OCI-LY7 (cell line): ENCODE data around the gene TP63. TPM values are rescaled to one million over a fixed set of nuclear protein-coding genes. Genes with fewer than 3 reads are reported as not detected.

ENCODE experiments used
- BruUV-seq: library from RNA; stranded (reverse); fragments of 400-500 nt; replicated peaks from 2 replicates; lab custom pipeline; 2021; lab: Mats Ljungman, UMichigan
- CTCF ChIA-PET: fragments of 300-600 bp; sonication (Branson Sonifier 250); formaldehyde crosslinking; loops from one replicate; lab custom pipeline; 2022; ENCODE audit warnings: antibody characterized with exemption; ENCODE audit not compliant: unreplicated experiment; lab: Charles Lee
- POLR2A ChIA-PET: fragments of 300-600 bp; sonication (Branson Sonifier 250); formaldehyde crosslinking; loops from one replicate; lab custom pipeline; 2022; ENCODE audit warnings: antibody characterized with exemption; lab: Charles Lee
- DNase-seq: peaks from one replicate; pipeline ENCODE4 v3.0.0-alpha.2; 2015; ENCODE audit warnings: low spot score
- H2AFZ ChIP-seq: fragments of 200-600 bp; sonication (generic), shearing (Covaris generic); 2 replicates; pipeline ENCODE4 v1.6.1; 2014; ENCODE audit warnings: mild to moderate bottlenecking, antibody characterized with exemption, low read length, moderate library complexity
- H3K27ac ChIP-seq: fragments of 200-600 bp; sonication (generic); 2 replicates; pipeline ENCODE4 v1.5.1; 2014; ENCODE audit warnings: mixed run types, low read depth, mild to moderate bottlenecking, moderate library complexity, low read length, inconsistent platforms; ENCODE audit not compliant: poor library complexity, severe bottlenecking
- H3K36me3 ChIP-seq: fragments of 200-600 bp; sonication (generic); 2 replicates; pipeline ENCODE4 v1.6.1; 2014; ENCODE audit warnings: mild to moderate bottlenecking, antibody characterized with exemption, low read length, moderate library complexity, mixed read lengths; ENCODE audit not compliant: insufficient read depth
- H3K4me1 ChIP-seq: fragments of 200-600 bp; sonication (generic); 2 replicates; pipeline ENCODE4 v1.5.1; 2014; ENCODE audit warnings: mild to moderate bottlenecking, low read length; ENCODE audit not compliant: insufficient read depth, poor library complexity, severe bottlenecking
- H3K4me2 ChIP-seq: fragments of 200-600 bp; sonication (generic); 2 replicates; pipeline ENCODE4 v1.6.1; 2014; ENCODE audit warnings: mild to moderate bottlenecking, low read length
- H3K4me3 ChIP-seq: fragments of 200-600 bp; sonication (generic); 2 replicates; pipeline ENCODE4 v1.5.1; 2014; ENCODE audit warnings: mild to moderate bottlenecking, low read depth, low read length; ENCODE audit not compliant: poor library complexity, severe bottlenecking
- H3K79me2 ChIP-seq: fragments of 200-600 bp; sonication (generic); 2 replicates; pipeline ENCODE4 v1.6.1; 2016; ENCODE audit warnings: low read depth, mild to moderate bottlenecking, low read length, moderate library complexity, mixed read lengths; ENCODE audit not compliant: insufficient read depth
- H3K9me2 ChIP-seq: fragments of 200-600 bp; sonication (generic); 2 replicates; pipeline ENCODE4 v1.6.1; 2016; ENCODE audit warnings: mild to moderate bottlenecking, low read length, mixed read lengths; ENCODE audit not compliant: insufficient read depth
- H3K9me3 ChIP-seq: fragments of 200-600 bp; sonication (generic); 2 replicates; pipeline ENCODE4 v1.6.1; 2014; ENCODE audit warnings: mild to moderate bottlenecking, mixed run types, low read length, mixed read lengths
- H4K20me1 ChIP-seq: fragments of 200-600 bp; sonication (generic); 2 replicates; pipeline ENCODE4 v1.6.1; 2014; ENCODE audit warnings: mild to moderate bottlenecking, antibody characterized with exemption, low read length, moderate library complexity, mixed read lengths; ENCODE audit not compliant: insufficient read depth
- CTCF ChIP-seq: fragments of 200-600 bp; sonication (generic); conservative IDR thresholded peaks from 2 replicates; pipeline ENCODE4 v1.5.1; 2014; ENCODE audit warnings: mild to moderate bottlenecking, antibody characterized with exemption, low read length, moderate library complexity, mixed read lengths
- EZH2phosphoT487 ChIP-seq: fragments of 200-600 bp; sonication (generic); IDR thresholded peaks from 2 replicates; pipeline ENCODE4 v1.6.1; 2018; ENCODE audit warnings: low read depth, borderline replicate concordance, mild to moderate bottlenecking, mixed run types, antibody characterized with exemption, low read length, moderate library complexity, mixed read lengths
- intact Hi-C: fragments of 100-400 bp; cut with micrococcal nuclease; formaldehyde crosslinking; loops from one replicate; pipeline ENCODE4 v1.10.0; 2022; ENCODE audit not compliant: unreplicated experiment
- total RNA-seq, 2 experiments: library from RNA; depleted of rRNA in 1 of 2; stranded (reverse); fragments of >200 nt in 1 of 2; shearing (Covaris generic) in 1 of 2; gene quantifications; 2 replicates each; pipeline ENCODE4 v1.2.3, GENCODE V29; 2014 to 2022

TP63 gene
- total RNA-seq, 2 experiments from 2014 or later = 0.16 to 1.1 TPM

GRCh38 chr3:189685291-189685690 lies 54.1 kb downstream of the TP63 start:
- H4K20me1 ChIP-seq = no peaks in the 10 kb centered on the region
- intact Hi-C loops = no loop called here
- POLR2A ChIA-PET = interaction anchor here (1.0 kb wide), 1 partner anchor 9 kb away, joined by 5 read pairs; no protein-coding TSS in a partner anchor
- no peak overlapping the region for H3K4me2 ChIP-seq
- H3K36me3 ChIP-seq = no peaks in the 10 kb centered on the region
- BruUV-seq = no TSS peak
- TF ChIP-seq CTCF (no peak), EZH2phosphoT487 (no peak)
- no peaks in the 10 kb centered on the region for H3K79me2 ChIP-seq
- CTCF ChIA-PET = no interaction called here
- no peak overlapping the region for H3K4me3 ChIP-seq
- H3K9me2 ChIP-seq = no peaks in the 10 kb centered on the region
- H3K27ac ChIP-seq = no peak overlapping the region
- H3K4me1 ChIP-seq = no peaks in the 10 kb centered on the region
- DNase-seq = no peak
- H2AFZ ChIP-seq = no peak overlapping the region
- no peaks in the 10 kb centered on the region for H3K9me3 ChIP-seq

- no peaks in the 10 kb centered on the region for H3K36me3 ChIP-seq
- no peaks in the 10 kb centered on the region for H3K4me1 ChIP-seq
- H3K27ac ChIP-seq = no peak overlapping the region
- no peak overlapping the region for H3K4me3 ChIP-seq
- no peak overlapping the region for H3K4me2 ChIP-seq
- intact Hi-C loops = no loop called here
- H3K9me3 ChIP-seq = no peaks in the 10 kb centered on the region
- H3K79me2 ChIP-seq = no peaks in the 10 kb centered on the region
- no TSS peak for BruUV-seq
- ChIA-PET CTCF (no interaction called here), POLR2A (interaction anchor here (1.0 kb wide), 1 partner anchor 10 kb away, joined by 5 read pairs; no protein-coding TSS in a partner anchor)
- H3K9me2 ChIP-seq = no peaks in the 10 kb centered on the region
- H2AFZ ChIP-seq = no peak overlapping the region
- no peak for DNase-seq
- TF ChIP-seq CTCF = no peak
- no peak for TF ChIP-seq EZH2phosphoT487
- H4K20me1 ChIP-seq = no peaks in the 10 kb centered on the region
These were observed 54.7 kb downstream of the TP63 start for GRCh38 chr3:189685860-189686259.

- Histone ChIP-seq H3K9me3 (no peaks in the 10 kb centered on the region), H4K20me1 (no peaks in the 10 kb centered on the region), H3K27ac (no peak overlapping the region), H3K36me3 (no peaks in the 10 kb centered on the region), H3K79me2 (no peaks in the 10 kb centered on the region), H3K4me2 (no peak overlapping the region), H3K4me3 (no peak overlapping the region), H3K9me2 (no peaks in the 10 kb centered on the region), H2AFZ (no peak overlapping the region), H3K4me1 (no peaks in the 10 kb centered on the region)
- BruUV-seq = no TSS peak
- no peak for DNase-seq
- ChIA-PET POLR2A (interaction anchor here (0.5 to 1.1 kb wide), 4 partner anchors 12 to 315 kb away, joined by 3 to 5 read pairs (median 3); no protein-coding TSS in a partner anchor), CTCF (interaction anchor here (0.5 to 1.0 kb wide), 2 partner anchors 13 to 274 kb away, joined by 3 to 4 read pairs; no protein-coding TSS in a partner anchor)
- TF ChIP-seq EZH2phosphoT487 = no peak
- TF ChIP-seq CTCF = no peak
- intact Hi-C loops = no loop called here
These were observed 56.3 kb downstream of the TP63 start for GRCh38 chr3:189687475-189687874.
